HEK293 (cell line): ENCODE data around the gene AFF1.

Source experiments
- CTCF ChIA-PET: fragments of 350-600 bp; formaldehyde crosslinking; extraction: SDS; loops from one replicate; lab custom pipeline; 2021; ENCODE audit warnings: antibody characterized with exemption; lab: Yijun Ruan, JAX
- POLR2A ChIA-PET: fragments of 300-600 bp; formaldehyde crosslinking; extraction: SDS; loops from one replicate; lab custom pipeline; 2020; ENCODE audit warnings: antibody characterized with exemption, inconsistent platforms; lab: Yijun Ruan, JAX
- H3K27ac ChIP-seq: fragments of 200-500 bp; sonication (Bioruptor generic); 2 replicates; pipeline ENCODE4 v1.5.1; 2014; ENCODE audit warnings: low read depth, low read length, control low read depth, inconsistent platforms; ENCODE audit errors: extremely low read depth
- H3K36me3 ChIP-seq, 2 experiments: fragments of 200-500 bp in 1 of 2; sonication (Bioruptor generic) in 1 of 2; 1 replicate in 1 of 2; 2 replicates in 1 of 2; pipeline ENCODE4 v1.5.1; 2014 to 2017; ENCODE audit warnings: inconsistent platforms in 2 of 2, low read length in 2 of 2; ENCODE audit not compliant: control insufficient read depth in 2 of 2, insufficient read depth in 1 of 2
- H3K4me1 ChIP-seq: fragments of 200-500 bp; sonication (Bioruptor generic); 2 replicates; pipeline ENCODE4 v1.5.1; 2014; ENCODE audit warnings: mild to moderate bottlenecking, low read length, inconsistent platforms; ENCODE audit not compliant: control insufficient read depth, insufficient read depth
- H3K4me3 ChIP-seq: 2 replicates; pipeline ENCODE4 v1.5.1; 2011; ENCODE audit warnings: low read depth, mild to moderate bottlenecking, control low read depth, low read length, moderate library complexity
- H3K9me3 ChIP-seq: fragments of 200-500 bp; sonication (Bioruptor generic); 2 replicates; pipeline ENCODE4 v1.5.1; 2014; ENCODE audit warnings: low read depth, low read length, inconsistent platforms; ENCODE audit not compliant: control insufficient read depth, insufficient read depth
- GLI4 ChIP-seq: fragments of 450-650 bp; formaldehyde crosslinking; IDR thresholded peaks from 2 replicates; pipeline ENCODE4 v1.5.1; 2016; ENCODE audit warnings: missing biosample characterization, missing genetic modification characterization
- HOXC10 ChIP-seq: sonication (generic); formaldehyde crosslinking; IDR thresholded peaks from 2 replicates; pipeline ENCODE4 v1.8.1; 2023; ENCODE audit warnings: mild to moderate bottlenecking, missing genetic modification reagents
- IKZF3 ChIP-seq: fragments of 450-650 bp; IDR thresholded peaks from 2 replicates; pipeline ENCODE4 v1.5.0; 2018; ENCODE audit warnings: missing biosample characterization, mild to moderate bottlenecking, missing genetic modification characterization, moderate library complexity
- PRDM1 ChIP-seq: fragments of 450-650 bp; formaldehyde crosslinking; IDR thresholded peaks from 2 replicates; pipeline ENCODE4; 2016; ENCODE audit warnings: missing biosample characterization, missing genetic modification characterization
- REPIN1 ChIP-seq: fragments of 450-650 bp; formaldehyde crosslinking; IDR thresholded peaks from 2 replicates; pipeline ENCODE4 v1.5.1; 2017; ENCODE audit warnings: missing biosample characterization, missing genetic modification characterization, low read depth
- SP7 ChIP-seq: fragments of 450-650 bp; formaldehyde crosslinking; IDR thresholded peaks from 2 replicates; pipeline ENCODE4 v1.5.1; 2016; ENCODE audit warnings: missing biosample characterization, missing genetic modification characterization
- TSHZ1 ChIP-seq: fragments of 450-650 bp; formaldehyde crosslinking; IDR thresholded peaks from 2 replicates; pipeline ENCODE4 v1.5.1; 2016; ENCODE audit warnings: missing biosample characterization, missing genetic modification characterization, borderline replicate concordance
- ZBTB26 ChIP-seq: fragments of 450-650 bp; formaldehyde crosslinking; optimal IDR thresholded peaks from 2 replicates; pipeline ENCODE3; 2016; ENCODE audit warnings: missing biosample characterization, mild to moderate bottlenecking, missing genetic modification characterization
- ZBTB44 ChIP-seq: fragments of 450-650 bp; IDR thresholded peaks from 2 replicates; pipeline ENCODE4 v1.5.1; 2018; ENCODE audit warnings: missing biosample characterization, mild to moderate bottlenecking, missing genetic modification characterization
- ZEB2 ChIP-seq: fragments of 450-650 bp; formaldehyde crosslinking; IDR thresholded peaks from 2 replicates; pipeline ENCODE4 v1.5.1; 2016; ENCODE audit warnings: missing biosample characterization, missing genetic modification characterization
- ZFP37 ChIP-seq: fragments of 450-650 bp; formaldehyde crosslinking; IDR thresholded peaks from 2 replicates; pipeline ENCODE4 v1.5.1; 2016; ENCODE audit warnings: missing biosample characterization, missing genetic modification characterization
- ZNF138 ChIP-seq: fragments of 450-650 bp; formaldehyde crosslinking; IDR thresholded peaks from 2 replicates; pipeline ENCODE4 v1.5.1; 2016; ENCODE audit warnings: missing biosample characterization, missing genetic modification characterization, borderline replicate concordance
- ZNF223 ChIP-seq: fragments of 450-650 bp; formaldehyde crosslinking; IDR thresholded peaks from 2 replicates; pipeline ENCODE4 v1.5.1; 2016; ENCODE audit warnings: missing biosample characterization, missing genetic modification characterization
- ZNF366 ChIP-seq: fragments of 450-650 bp; formaldehyde crosslinking; conservative IDR thresholded peaks from 2 replicates; pipeline ENCODE4 v1.5.1; 2016; ENCODE audit warnings: missing biosample characterization, missing genetic modification characterization
- ZNF391 ChIP-seq: fragments of 450-650 bp; formaldehyde crosslinking; IDR thresholded peaks from 2 replicates; pipeline ENCODE4 v1.5.1; 2016; ENCODE audit warnings: low read depth, missing biosample characterization, missing genetic modification characterization, borderline replicate concordance
- ZNF426 ChIP-seq: fragments of 450-650 bp; formaldehyde crosslinking; IDR thresholded peaks from 2 replicates; pipeline ENCODE4 v1.5.1; 2017; ENCODE audit warnings: missing biosample characterization, missing genetic modification characterization, mild to moderate bottlenecking, inconsistent platforms, moderate library complexity
- ZNF449 ChIP-seq: fragments of 450-650 bp; formaldehyde crosslinking; IDR thresholded peaks from 2 replicates; pipeline ENCODE4 v1.5.1; 2017; ENCODE audit warnings: missing biosample characterization, mild to moderate bottlenecking, missing genetic modification characterization, moderate library complexity
- ZNF510 ChIP-seq: fragments of 450-650 bp; formaldehyde crosslinking; IDR thresholded peaks from 2 replicates; pipeline ENCODE4 v1.5.1; 2018; ENCODE audit warnings: mild to moderate bottlenecking, missing genetic modification characterization, missing biosample characterization; ENCODE audit not compliant: insufficient replicate concordance
- ZNF580 ChIP-seq: fragments of 450-650 bp; formaldehyde crosslinking; IDR thresholded peaks from 2 replicates; pipeline ENCODE4 v1.5.1; 2016; ENCODE audit warnings: missing biosample characterization, missing genetic modification characterization
- ZNF600 ChIP-seq: fragments of 450-650 bp; formaldehyde crosslinking; IDR thresholded peaks from 2 replicates; pipeline ENCODE4 v1.5.1; 2016; ENCODE audit warnings: missing biosample characterization, missing genetic modification characterization
- ZNF621 ChIP-seq: fragments of 450-650 bp; formaldehyde crosslinking; IDR thresholded peaks from 2 replicates; pipeline ENCODE4 v1.5.1; 2017; ENCODE audit warnings: missing biosample characterization, missing genetic modification characterization
- ZNF747 ChIP-seq: fragments of 450-650 bp; formaldehyde crosslinking; IDR thresholded peaks from 2 replicates; pipeline ENCODE4 v1.5.1; 2016; ENCODE audit warnings: missing biosample characterization, missing genetic modification characterization
- ZNF777 ChIP-seq: fragments of 450-650 bp; formaldehyde crosslinking; IDR thresholded peaks from 2 replicates; pipeline ENCODE4 v1.5.1; 2017; ENCODE audit warnings: missing biosample characterization, missing genetic modification characterization, borderline replicate concordance
- ZNF785 ChIP-seq: fragments of 450-650 bp; formaldehyde crosslinking; IDR thresholded peaks from 2 replicates; pipeline ENCODE4 v1.5.1; 2016; ENCODE audit warnings: missing biosample characterization, missing genetic modification characterization

AFF1 gene

GRCh38 chr4:87147116-87147515, 212.3 kb downstream of the AFF1 start:
- ChIA-PET POLR2A (no interaction called here), CTCF (no interaction called here)

GRCh38 chr4:87150498-87151261, 215.9 kb downstream of the AFF1 start:
- no peak overlapping the region for H3K4me3 ChIP-seq
- ChIA-PET POLR2A (interaction anchor here (0.9 kb wide), 1 partner anchor 90 kb away, joined by 3 read pairs; no protein-coding TSS in a partner anchor), CTCF (interaction anchor here (0.6 to 3.4 kb wide), 20 partner anchors 12 to 698 kb away, joined by 3 to 42 read pairs (median 3); no protein-coding TSS in a partner anchor)
- no peaks in the 10 kb centered on the region for H3K4me1 ChIP-seq
- H3K27ac ChIP-seq: no peak overlapping the region
- no peaks in the 10 kb centered on the region for H3K9me3 ChIP-seq
- H3K36me3 ChIP-seq: no peaks in the 10 kb centered on the region
- no peak for TF ChIP-seq ZNF366
- 0 out of 2 replicates have a peak, but pooled peaks have one; percentile 8 for TF ChIP-seq ZNF580
- no peak for TF ChIP-seq ZNF621 (tag by site-specific recombination)
- no peak for TF ChIP-seq SP7 (tag by site-specific recombination)
- TF ChIP-seq ZBTB26 (tag by site-specific recombination): no peak
- no peak for TF ChIP-seq ZBTB44 (tag by site-specific recombination)
- TF ChIP-seq ZEB2 (tag by site-specific recombination): 0 out of 2 replicates have a peak, but pooled peaks have one; percentile 13
- no peak for TF ChIP-seq ZNF391 (tag by site-specific recombination)
- no peak for TF ChIP-seq PRDM1 (tag by site-specific recombination)
- TF ChIP-seq GLI4 (tag by site-specific recombination): no peak

More at GRCh38 chr4:87147116-87147515, 212.3 kb downstream of the AFF1 start:
- H3K4me1 ChIP-seq: no peaks in the 10 kb centered on the region
- peaks cover 0 to 5% of the 10 kb centered on the region in 2 experiments; a peak in 1 of 3 replicates for H3K36me3 ChIP-seq
- H3K4me3 ChIP-seq: no peak overlapping the region
- H3K9me3 ChIP-seq: no peaks in the 10 kb centered on the region
- no peak overlapping the region for H3K27ac ChIP-seq
- no peak for TF ChIP-seq ZNF426 (tag by site-specific recombination)
- no peak for TF ChIP-seq ZNF777 (tag by site-specific recombination)
- TF ChIP-seq ZNF747 (tag by site-specific recombination): no peak
- TF ChIP-seq IKZF3 (tag by site-specific recombination): no peak
- TF ChIP-seq ZNF138 (tag by site-specific recombination): no peak
- TF ChIP-seq TSHZ1 (tag by site-specific recombination): no peak
- TF ChIP-seq REPIN1 (tag by site-specific recombination): no peak
- TF ChIP-seq ZFP37 (tag by site-specific recombination): no peak
- TF ChIP-seq ZNF449 (tag by site-specific recombination): no peak
- TF ChIP-seq ZNF785 (tag by site-specific recombination): no peak
- no peak for TF ChIP-seq ZNF510 (tag by site-specific recombination)
- TF ChIP-seq ZBTB26 (tag by site-specific recombination): no peak
- no peak for TF ChIP-seq ZNF223 (tag by site-specific recombination)
- no peak for TF ChIP-seq ZNF600 (tag by site-specific recombination)
- TF ChIP-seq HOXC10 (CRISPR knock-in tag): no peak
